Stimulated activated CD8-positive, alpha-beta memory T cell treated with anti-CD3 and anti-CD28 coated beads, Interleukin-7, amount 100 ng/mL, for 24 hours (primary cell): ENCODE data around the gene ATP6V0A4.
A peak's percentile ranks its signal among the peaks of the same experiment; 100 is the strongest.
"Not testable (repeated sequence)": the region's sequence is repeated elsewhere in the genome, so short reads cannot be mapped to it uniquely, and the experiment has no call there.

Source experiments
- DNase-seq: peaks from one replicate; pipeline ENCODE4 v3.0.0-alpha.2; 2020; ENCODE audit warnings: low read depth

The ATP6V0A4 gene

GRCh38 chr7:138802706-138803105, 4.7 kb upstream of the ATP6V0A4 start:
- DNase-seq: no peak

GRCh38 chr7:138801256-138801655, 3.3 kb upstream of the ATP6V0A4 start:
- DNase-seq: no peak

- no peak for DNase-seq
These were observed 1.5 kb upstream of the ATP6V0A4 start for GRCh38 chr7:138799336-138800000.

- no peak for DNase-seq
These were observed 840 bp upstream of the ATP6V0A4 start for GRCh38 chr7:138798836-138799235.

- not testable (repeated sequence) for DNase-seq
These were observed 950 bp downstream of the ATP6V0A4 start for GRCh38 chr7:138797046-138797445.

- DNase-seq: no peak
These were observed 1.9 kb downstream of the ATP6V0A4 start for GRCh38 chr7:138796038-138796615.

- no peak for DNase-seq
These were observed 12.2 kb downstream of the ATP6V0A4 start for GRCh38 chr7:138785587-138786437.

- no peak for DNase-seq
These were observed 13.3 kb downstream of the ATP6V0A4 start for GRCh38 chr7:138784692-138785091.

GRCh38 chr7:138781004-138781403, 17.0 kb downstream of the ATP6V0A4 start:
- no peak for DNase-seq

GRCh38 chr7:138776166-138776833, 21.7 kb downstream of the ATP6V0A4 start:
- no peak for DNase-seq

GRCh38 chr7:138773817-138774216, 24.2 kb downstream of the ATP6V0A4 start:
- no peak for DNase-seq

- DNase-seq: no peak
These were observed 24.8 kb downstream of the ATP6V0A4 start for GRCh38 chr7:138773176-138773575.

GRCh38 chr7:138770904-138771303, 27.1 kb downstream of the ATP6V0A4 start:
- DNase-seq: no peak

- no peak for DNase-seq
These were observed 29.8 kb downstream of the ATP6V0A4 start for GRCh38 chr7:138768241-138768640.

- no peak for DNase-seq
These were observed 41.3 kb downstream of the ATP6V0A4 start for GRCh38 chr7:138756591-138757242.

- DNase-seq: no peak
These were observed 42.0 kb downstream of the ATP6V0A4 start for GRCh38 chr7:138755842-138756590.

- no peak for DNase-seq
These were observed 42.7 kb downstream of the ATP6V0A4 start for GRCh38 chr7:138755331-138755747.

GRCh38 chr7:138753610-138754009, 44.4 kb downstream of the ATP6V0A4 start:
- no peak for DNase-seq

- no peak for DNase-seq
These were observed 44.9 kb downstream of the ATP6V0A4 start for GRCh38 chr7:138753150-138753518.

- peak; percentile 67 for DNase-seq
These were observed 45.4 kb downstream of the ATP6V0A4 start for GRCh38 chr7:138752518-138753149.
